Testis (tissue), 2 donors: ENCODE data around the gene C21orf91.

Experiments
- POLR2A ChIP-seq: fragments of 450-650 bp; IDR thresholded peaks from one replicate; pipeline ENCODE4 v1.6.1; 2017; ENCODE audit warnings: antibody characterized with exemption, mild to moderate bottlenecking, moderate library complexity
- TF ChIP-seq, protein P1 (sequence below), 3 experiments: fragments of 450-650 bp in 2 of 3; fragments of 200-600 bp in 1 of 3; sonication (generic) in 1 of 3; IDR thresholded peaks; one replicate each; pipeline ENCODE4 v1.5.1; 2016 to 2019; ENCODE audit warnings: antibody characterized with exemption in 3 of 3, mild to moderate bottlenecking in 2 of 3, moderate library complexity in 1 of 3

DNA sequence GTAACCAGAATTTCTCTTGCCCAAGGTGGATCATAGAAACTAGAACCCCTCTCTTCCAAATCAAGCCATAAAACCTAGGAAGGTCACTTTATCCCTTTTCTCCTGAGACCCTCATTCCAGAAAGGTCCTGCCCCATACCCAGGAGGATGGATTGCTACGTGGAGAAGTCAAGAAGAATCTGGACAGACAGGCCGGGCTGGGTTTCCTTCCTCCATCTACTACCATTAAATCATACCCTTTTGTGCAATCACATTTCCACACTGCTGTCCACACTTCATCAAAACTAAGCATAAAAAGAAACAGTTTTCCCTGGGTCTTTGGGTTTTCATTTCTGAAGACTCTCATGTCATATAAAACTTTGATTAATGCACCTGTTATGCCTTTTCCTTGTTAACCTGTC, 65.4 kb downstream of the C21orf91 start:
- TF ChIP-seq, protein P1, sequence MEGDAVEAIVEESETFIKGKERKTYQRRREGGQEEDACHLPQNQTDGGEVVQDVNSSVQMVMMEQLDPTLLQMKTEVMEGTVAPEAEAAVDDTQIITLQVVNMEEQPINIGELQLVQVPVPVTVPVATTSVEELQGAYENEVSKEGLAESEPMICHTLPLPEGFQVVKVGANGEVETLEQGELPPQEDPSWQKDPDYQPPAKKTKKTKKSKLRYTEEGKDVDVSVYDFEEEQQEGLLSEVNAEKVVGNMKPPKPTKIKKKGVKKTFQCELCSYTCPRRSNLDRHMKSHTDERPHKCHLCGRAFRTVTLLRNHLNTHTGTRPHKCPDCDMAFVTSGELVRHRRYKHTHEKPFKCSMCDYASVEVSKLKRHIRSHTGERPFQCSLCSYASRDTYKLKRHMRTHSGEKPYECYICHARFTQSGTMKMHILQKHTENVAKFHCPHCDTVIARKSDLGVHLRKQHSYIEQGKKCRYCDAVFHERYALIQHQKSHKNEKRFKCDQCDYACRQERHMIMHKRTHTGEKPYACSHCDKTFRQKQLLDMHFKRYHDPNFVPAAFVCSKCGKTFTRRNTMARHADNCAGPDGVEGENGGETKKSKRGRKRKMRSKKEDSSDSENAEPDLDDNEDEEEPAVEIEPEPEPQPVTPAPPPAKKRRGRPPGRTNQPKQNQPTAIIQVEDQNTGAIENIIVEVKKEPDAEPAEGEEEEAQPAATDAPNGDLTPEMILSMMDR (IDR thresholded peaks at IDR 0.05): no peak
- TF ChIP-seq POLR2A: no peak
